ENCODE results near the gene LMO2. TPM values are rescaled to one million over a fixed set of nuclear protein-coding genes. Genes with fewer than 3 reads are reported as not detected.
A peak's percentile ranks its signal among the peaks of the same experiment; 100 is the strongest.

LMO2 gene
- total RNA-seq, 2 donors from 2014 or later, result 7.3 to 8.0 TPM

GRCh38 chr11:33896911-33897310 is 5.0 kb upstream of the LMO2 start:
- DNase-seq (no peak), ATAC-seq (no peak)
- Histone ChIP-seq H3K27ac (no peak overlapping the region), H3K9me3 (no peaks in the 10 kb centered on the region), H3K4me1 (no peaks in the 10 kb centered on the region), H3K36me3 (replicated peaks in 1 of 2; ENCODE audit: insufficient read depth in 1 of 2, low read depth in 2 of 2) (no peaks in the 10 kb centered on the region), H3K27me3 (no peaks in the 10 kb centered on the region), H3K4me3 (no peak overlapping the region)
- WGBS, 2 donors, result 74 to 89% methylated on average over 2 of the region's 2 CpGs
- intact Hi-C loops (cut with DNase I), result no loop called here
- no peak for TF ChIP-seq POLR2A (IDR thresholded peaks at IDR 0.05)
- TF ChIP-seq CTCF (IDR thresholded peaks at IDR 0.05), result no peak

GRCh38 chr11:33895752-33896137 is 3.9 kb upstream of the LMO2 start:
- no peak for DNase-seq

GRCh38 chr11:33894398-33894746 is 2.5 kb upstream of the LMO2 start:
- ATAC-seq (no peak), DNase-seq (no peak)
- no peak overlapping the region for H3K4me3 ChIP-seq
- TF ChIP-seq POLR2A (IDR thresholded peaks at IDR 0.05) (no peak), CTCF (IDR thresholded peaks at IDR 0.05) (no peak)
- WGBS, 2 donors, result 46 to 78% methylated on average over 4 of the region's 4 CpGs
- H3K4me1 ChIP-seq, result no peaks in the 10 kb centered on the region
- no peaks in the 10 kb centered on the region for H3K36me3 ChIP-seq (replicated peaks in 1 of 2; ENCODE audit: insufficient read depth in 1 of 2, low read depth in 2 of 2)
- no peaks in the 10 kb centered on the region for H3K9me3 ChIP-seq
- intact Hi-C loops (cut with DNase I), result no loop called here
- no peaks in the 10 kb centered on the region for H3K27me3 ChIP-seq
- H3K27ac ChIP-seq, result peak overlapping the region in 1 of 4 donors; percentile 58

More at GRCh38 chr11:33895752-33896137, 3.9 kb upstream of the LMO2 start:
- no peak overlapping the region for H3K27ac ChIP-seq
- no peaks in the 10 kb centered on the region for H3K4me1 ChIP-seq
- no peak for ATAC-seq
- intact Hi-C loops (cut with DNase I), result no loop called here
- H3K9me3 ChIP-seq, result no peaks in the 10 kb centered on the region
- TF ChIP-seq POLR2A (IDR thresholded peaks at IDR 0.05) (no peak), CTCF (IDR thresholded peaks at IDR 0.05) (no peak)
- no peaks in the 10 kb centered on the region for H3K36me3 ChIP-seq (replicated peaks in 1 of 2; ENCODE audit: insufficient read depth in 1 of 2, low read depth in 2 of 2)
- no peak overlapping the region for H3K4me3 ChIP-seq
- H3K27me3 ChIP-seq, result no peaks in the 10 kb centered on the region
- 88 to 92% methylated on average over 2 of the region's 2 CpGs for WGBS, 2 donors

GRCh38 chr11:33893711-33894397 is 2.0 kb upstream of the LMO2 start:
- TF ChIP-seq POLR2A (IDR thresholded peaks at IDR 0.05) (peak in 1 of 3 donors; percentile 18), CTCF (IDR thresholded peaks at IDR 0.05) (no peak)
- WGBS, 2 donors, result 57 to 73% methylated on average over 14 of the region's 14 CpGs
- Histone ChIP-seq H3K4me3 (no peak overlapping the region), H3K9me3 (no peaks in the 10 kb centered on the region), H3K27me3 (no peaks in the 10 kb centered on the region), H3K27ac (peak overlapping the region in 1 of 4 donors; percentile 58), H3K4me1 (no peaks in the 10 kb centered on the region), H3K36me3 (replicated peaks in 1 of 2; ENCODE audit: insufficient read depth in 1 of 2, low read depth in 2 of 2) (no peaks in the 10 kb centered on the region)
- no peak for ATAC-seq
- DNase-seq, result peak in 1 of 4 donors; percentile 44
- intact Hi-C loops (cut with DNase I), result no loop called here
